GM18873 (cell line): Measurements from ENCODE around the gene KLK8.

ENCODE experiments used
- ATAC-seq: cut with Tn5 transposase; IDR thresholded peaks from one replicate; pipeline ENCODE4 v1.9.1; 2021; ENCODE audit warnings: mild to moderate bottlenecking, moderate library complexity, moderate number of reproducible peaks; ENCODE audit not compliant: unreplicated experiment, low FRiP score

Gene KLK8

DNA sequence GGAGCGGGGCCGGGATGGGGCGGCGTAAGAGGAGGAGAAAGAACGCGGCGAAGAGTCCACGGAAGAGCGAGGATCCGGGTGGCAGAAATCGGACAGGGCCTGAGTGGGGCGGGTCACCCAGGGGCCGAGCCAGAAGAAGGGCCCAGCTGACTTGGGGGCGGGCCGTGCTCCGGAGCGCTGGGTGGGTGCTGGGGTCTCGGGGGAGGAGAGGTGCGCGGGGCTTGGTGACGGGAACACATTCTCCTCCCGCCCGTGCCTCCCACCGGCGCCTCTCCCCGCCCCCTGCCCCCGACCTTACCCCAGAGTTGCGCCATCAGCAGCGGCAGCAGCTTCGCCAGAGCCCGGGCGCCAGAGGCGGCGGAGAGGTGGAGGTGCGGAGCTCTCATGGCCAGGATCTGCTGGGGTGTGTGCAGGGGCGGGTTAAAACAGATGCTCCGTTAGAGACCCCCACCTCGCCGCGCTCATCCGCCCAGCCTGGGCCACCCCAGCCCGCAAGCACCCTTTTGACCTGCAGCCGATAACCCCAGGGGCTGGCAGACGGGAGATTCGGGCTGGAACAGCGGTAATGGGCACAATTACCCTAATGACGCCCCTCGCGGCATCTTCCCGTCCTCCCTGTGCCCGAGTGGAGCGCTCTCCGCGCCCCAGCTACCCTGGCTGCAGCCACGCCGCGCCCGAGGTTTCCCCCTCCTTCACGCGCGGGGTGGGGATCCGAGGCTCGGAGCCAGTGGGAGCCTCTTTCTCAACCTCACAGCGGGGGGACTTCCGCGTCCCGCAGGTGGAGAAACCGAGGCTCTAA is 17.5 kb upstream of the KLK8 start:
- ATAC-seq: no peak

DNA sequence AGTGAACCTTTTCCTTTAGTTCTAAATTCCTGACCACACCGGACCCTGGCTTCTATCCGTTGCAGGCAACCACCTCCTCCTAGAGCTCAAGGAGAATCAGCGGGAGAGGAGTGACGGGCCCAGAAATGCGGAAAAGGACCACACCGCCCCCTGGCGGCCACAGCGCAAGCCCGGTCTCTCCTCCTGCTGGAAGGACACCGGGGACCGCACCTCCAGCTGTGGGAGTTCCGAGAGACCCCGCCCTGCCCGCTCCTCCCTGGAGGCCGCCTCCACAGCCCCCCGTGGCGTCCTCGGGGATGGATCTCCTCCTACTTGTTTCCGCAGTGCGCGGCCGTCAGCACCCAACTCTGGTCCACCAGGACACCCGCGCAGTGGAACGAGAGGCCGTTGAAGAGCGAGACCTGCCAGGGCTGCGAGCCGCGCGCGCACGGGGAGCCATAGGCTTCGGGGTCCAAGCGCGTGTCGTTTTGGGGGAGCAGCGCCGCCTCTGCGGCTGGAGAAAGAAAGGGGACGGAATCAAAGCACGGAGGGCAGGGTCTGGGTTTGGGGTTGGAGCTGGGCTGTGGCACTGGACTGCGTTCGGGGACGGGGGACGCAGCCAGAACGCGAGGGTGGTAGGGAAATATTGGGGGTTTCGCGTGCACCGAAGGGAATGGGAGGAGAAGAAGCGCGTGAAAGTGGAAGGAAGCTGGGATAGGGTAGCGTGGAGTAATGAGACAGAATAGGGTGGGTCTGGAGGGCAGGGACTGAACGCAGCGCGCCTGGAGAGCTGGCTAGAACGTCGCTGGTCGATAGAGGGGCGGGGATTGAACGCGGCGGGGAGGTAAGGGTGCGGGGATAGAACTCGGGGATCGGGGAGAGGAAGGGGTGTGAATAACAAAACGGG is 15.6 kb upstream of the KLK8 start:
- ATAC-seq: no peak

DNA sequence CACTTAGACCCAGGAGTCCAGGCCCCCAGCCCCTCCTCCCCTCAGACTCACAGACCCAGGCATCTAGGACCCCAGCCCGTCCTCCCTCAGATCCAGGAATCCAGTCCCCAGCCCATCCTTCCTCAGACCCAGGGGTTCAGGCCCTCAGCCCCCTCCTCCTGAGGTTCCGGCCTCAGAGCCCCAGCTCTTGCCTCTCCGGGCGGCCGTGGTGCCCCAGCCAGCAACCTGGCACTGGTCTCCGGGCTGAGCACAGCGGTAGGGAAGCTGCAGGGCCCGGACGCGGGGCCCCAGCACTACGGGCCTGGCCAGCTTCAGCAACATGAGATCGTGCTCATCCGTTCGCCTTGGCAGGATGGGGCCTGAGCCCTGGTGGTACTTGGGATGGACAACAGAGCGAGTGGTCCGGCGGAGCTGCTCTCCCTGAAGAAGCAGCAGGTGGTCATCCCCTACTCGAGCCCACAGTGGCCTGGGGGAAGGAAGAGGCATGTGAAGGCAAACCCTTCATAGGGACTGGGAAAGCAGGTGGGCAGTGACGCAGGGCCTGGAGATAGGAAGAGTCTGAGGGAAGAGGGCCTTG is 14.4 kb upstream of the KLK8 start:
- ATAC-seq: no peak

DNA sequence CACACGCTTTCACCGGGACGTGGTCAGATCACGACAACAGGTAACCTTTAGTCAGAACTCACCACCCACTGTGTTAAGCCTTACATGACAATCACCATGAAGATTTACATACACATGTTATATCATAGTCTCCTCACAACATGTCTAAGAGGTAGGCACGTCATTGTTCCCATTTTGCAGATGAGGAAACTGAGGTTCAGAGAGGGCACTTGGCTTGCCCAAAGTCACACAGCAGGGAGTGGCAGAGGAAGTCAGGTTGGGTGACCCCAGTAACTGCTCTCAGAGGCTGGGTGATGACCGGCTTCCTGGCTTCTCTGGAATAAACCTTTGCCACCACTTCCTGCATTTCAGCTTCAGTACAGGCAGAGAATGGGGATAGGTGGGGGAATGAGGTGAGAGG is 12.8 kb upstream of the KLK8 start:
- no peak for ATAC-seq

DNA sequence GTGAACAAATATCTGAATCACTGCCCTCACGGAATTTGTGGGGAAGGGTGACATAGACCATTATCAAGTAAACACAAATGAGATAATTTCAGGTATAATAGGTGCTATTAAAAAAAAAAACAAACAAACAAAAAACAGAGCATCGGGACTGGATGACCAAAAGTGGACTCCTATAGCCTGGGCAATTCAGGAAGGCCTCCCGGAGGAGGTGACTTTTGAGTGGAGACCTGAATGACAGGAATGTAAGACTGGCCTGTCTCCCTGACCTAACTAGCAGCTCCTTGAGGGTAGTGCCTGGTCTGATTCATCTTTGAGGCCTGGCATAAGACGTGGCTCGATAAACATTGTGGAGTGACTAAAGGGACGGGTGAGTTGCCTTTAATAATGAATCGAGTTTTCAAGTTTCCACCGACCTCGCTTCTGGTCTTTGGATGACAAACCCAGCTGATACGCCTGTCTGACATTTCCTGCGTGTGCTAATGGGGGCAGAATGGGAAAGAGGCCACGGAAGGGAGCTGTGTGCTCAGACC is 11.3 kb upstream of the KLK8 start:
- no peak for ATAC-seq

DNA sequence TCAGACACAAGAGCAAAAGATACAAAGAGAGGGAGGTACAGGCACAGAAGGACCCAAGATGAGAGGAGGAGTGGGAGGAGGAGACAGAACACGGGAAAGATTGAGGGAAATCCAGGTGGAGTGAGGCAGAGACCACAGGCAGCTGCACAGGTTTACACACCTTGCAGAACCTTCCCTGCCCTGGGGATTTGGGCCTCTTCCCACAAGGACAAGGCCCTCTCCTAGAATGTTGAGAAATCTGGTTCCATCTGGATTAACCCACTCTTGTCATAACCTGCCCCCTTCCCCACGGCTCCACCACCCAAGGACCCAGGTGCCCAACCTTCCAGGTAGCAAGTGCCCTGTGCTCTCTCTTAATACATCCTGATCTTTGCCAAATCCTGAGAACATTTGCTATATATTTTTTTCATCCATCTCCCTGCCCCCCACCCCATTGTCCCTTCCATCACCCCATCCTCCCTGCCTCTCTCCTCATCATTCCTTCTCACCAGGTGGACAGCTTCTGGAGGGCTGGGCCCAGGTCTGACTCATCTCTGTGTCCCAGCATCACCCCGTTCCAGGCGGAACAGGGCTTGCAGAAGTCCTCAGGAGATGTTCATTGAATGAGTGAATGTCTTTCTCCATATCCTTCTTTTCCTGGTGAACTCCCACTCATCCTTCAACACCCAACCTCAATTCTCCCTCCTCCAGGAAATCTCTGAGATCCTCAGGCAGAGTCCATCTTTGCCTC is 8.8 kb upstream of the KLK8 start:
- no peak for ATAC-seq

DNA sequence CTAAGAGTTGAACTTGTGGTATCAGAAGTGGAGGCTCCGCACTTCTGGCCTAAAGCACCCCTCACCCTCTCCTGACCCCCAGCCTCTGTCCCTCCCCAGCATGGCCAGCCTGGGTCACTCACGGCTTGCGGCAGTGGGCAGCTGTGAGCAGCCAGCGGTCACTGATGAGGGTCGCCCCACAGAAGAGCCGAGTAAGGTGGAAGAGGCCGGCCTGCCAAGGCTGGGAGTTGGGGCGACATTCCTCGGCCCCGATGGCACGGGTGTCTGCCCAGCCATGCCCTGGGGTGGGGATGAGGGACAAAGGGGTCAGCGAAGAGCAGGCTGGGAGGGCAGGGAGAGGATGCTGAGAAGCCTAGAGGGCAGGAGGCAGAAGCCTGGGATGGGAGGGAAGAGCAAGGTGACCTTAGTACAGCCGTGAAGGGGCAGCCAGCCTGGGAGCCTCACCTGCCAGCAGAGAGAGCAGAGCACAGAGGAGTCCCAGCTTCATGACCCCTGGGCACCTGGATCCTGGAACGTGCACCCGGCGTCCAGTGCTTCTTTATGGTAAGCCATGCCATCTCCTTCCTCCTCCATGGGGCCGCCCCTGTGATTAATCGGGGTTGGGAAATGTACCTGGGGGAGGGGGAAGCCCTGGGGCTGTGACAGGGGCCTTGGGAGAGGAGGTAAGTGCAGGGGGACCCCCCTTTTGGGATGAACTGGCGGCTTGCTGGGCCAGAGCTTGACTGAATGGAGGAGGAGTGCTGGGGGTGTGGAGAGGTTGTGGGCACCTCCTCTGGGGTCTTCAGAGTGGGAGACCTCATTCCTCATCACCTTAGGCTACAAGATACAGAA is 7.9 kb upstream of the KLK8 start:
- no peak for ATAC-seq

DNA sequence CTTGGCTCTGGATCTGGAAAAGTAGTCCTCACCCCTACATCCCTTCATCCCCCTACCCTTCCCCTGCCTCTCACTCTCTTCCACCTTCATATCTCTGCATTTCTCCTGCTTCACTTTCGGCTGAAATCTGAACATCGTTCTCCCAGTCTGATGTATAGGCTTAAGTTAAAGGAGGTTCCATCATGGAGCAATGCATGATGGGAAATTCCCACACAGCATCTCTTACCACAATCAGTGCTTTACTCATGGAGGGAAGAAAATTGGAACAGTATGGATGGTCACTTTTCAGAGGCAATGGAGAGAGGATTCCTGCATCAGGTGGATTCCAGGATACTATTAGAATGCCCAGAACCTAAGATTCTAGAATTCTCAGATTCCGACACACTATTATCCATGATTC is 6.1 kb upstream of the KLK8 start:
- ATAC-seq: no peak

DNA sequence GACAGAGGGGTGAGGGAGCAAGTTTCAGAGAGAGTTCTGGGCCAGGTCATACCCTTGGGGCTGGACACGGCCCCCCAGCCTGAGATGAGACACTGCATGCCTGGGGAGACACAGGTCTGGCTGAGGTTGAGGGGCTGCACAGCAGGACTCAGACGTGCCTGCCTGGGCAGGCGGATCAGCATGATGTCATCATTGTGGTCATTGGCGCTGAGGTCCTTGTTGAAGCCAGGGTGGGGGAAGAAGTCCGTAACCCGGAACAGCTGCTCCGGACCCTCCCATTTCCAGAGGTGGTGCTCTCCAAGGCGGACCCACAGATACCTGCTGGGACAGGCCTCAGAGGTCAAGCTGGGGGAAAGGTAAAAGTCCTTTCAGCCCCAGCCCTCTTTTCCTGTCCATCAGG is 5.0 kb upstream of the KLK8 start:
- no peak for ATAC-seq

DNA sequence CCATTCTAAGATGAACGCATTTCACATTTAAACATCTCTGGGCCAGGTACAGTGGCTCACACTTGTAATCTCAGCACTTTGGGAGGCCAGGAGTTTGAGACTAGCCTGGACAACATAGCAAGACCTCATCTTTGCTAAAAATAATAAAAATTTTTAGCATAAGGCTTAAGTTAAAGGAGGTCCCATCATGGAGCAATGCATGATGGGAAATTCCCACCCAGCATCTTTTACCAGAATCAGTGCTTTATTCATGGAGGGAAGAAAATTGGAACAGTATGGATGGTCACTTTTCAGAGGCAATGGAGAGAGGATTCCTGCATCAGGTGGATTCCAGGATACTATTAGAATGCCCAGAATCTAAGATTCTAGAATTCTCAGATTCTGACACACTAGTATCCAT is 3.8 kb upstream of the KLK8 start:
- ATAC-seq: no peak

DNA sequence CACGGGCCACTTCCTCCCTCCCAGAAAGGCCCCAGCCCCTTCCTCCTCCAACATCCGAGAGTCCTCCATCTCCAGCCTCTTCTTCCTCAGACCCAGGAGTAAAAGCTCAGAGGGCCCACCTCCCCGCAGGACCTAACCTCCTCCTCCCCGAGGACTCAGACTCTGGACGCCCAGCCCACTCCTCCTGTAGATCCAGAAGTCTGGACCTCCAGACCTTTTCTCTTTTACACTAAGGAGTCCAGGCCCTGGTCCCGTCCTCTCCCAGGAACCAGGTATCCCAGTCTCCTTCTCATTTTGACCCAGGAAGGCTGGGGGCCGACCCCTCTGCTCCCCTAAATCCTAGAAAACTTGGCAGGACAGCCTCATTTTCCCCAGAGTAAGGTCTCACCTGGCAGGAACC is 1.9 kb upstream of the KLK8 start:
- ATAC-seq: no peak

DNA sequence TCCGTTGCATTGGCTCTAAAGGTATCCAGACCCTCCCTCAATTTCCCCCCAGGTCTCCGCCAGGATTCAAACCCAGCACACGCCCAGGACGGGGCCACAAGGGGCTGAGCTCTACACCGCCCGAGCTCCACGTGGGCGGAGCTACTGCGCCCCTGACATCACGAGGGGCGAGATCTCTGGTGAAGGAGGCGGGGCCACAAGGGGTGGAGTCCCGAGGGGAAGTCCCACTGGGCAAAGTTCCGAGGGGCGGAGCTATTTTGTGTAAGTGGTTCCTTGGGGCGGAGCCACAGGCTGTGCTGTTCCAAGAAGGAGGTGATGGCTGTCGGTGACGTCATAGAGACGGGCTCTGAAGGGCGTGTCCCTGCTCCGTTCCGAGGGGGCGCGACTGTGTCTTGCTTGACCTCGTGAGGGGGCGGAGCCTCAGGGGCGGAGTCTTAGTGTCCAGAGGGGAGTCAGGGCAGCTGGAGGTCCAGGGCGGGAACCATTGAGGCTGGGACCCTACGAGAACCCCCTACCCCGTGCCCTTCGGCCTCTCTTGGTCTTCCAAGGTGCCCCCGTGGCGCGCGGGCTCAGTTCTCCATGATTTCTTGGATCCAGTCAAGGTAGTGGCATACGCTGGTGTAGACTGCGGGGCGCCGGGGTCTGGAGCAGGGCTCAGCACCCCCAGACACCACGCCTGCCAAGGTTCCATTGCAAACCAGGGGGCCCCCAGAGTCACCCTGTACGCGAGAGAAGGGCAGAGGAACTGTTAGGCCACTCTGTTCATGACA is 1.3 kb upstream of the KLK8 start:
- ATAC-seq: no peak

DNA sequence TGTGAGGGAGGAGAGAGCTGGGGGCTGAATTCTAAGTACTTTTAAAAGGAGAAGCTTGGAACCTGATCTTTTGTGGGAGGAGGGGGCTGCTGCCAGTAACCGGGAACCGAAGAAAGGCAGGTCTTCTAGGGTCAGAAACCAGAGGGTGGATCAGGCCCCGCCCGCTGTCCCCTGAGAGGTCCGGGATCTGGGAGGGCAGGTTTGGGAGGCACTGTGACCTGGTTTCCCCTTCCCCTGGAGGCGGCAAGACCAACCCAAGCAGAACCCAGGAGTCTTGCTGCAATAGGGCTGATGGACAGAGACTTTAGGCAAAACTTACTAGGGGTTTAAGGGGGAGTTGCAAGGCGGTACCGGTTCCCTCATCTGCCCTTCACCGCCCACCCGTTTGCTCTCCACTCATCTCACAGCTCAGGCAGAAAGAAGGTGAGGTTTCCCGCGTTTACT is 707 bp upstream of the KLK8 start:
- ATAC-seq: no peak

DNA sequence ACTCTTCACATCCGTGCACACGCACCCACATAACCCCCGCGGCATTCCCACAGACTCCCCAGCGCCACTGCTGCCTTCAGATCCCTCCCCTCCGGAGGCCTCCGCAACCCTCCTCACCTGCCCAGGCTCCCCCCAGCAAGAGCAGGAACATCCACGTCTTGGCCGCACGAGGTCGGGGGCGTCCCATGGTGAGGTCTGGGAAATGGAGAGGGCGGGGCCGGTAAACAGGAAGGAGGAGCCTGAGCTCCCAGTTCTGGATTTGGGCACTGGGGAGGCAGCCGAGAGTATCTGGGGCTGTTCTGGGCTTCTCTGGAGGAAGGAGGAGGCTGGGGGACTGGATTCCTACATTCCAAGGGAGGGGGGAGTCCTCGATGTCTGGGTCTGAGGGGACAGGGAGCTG is 423 bp downstream of the KLK8 start:
- no peak for ATAC-seq

DNA sequence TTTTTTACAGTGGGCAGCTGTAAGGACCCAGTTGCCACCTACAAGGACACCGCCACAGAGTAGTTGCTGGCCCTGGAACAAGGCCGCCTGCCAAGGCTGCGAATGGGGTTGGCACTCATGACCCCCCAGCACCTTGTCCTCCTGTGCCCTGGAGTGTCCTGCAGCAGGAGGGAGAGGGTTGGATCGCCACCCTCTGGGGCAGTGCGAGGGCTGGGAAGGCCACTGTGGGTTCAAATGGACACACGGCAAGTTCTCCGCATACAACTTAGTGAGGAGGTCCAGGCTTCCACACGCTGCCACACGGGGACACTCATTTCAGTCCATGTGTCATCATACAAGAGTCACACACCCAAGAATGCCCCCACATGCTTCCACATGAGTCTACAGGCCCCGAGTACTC is 978 bp downstream of the KLK8 start:
- no peak for ATAC-seq

DNA sequence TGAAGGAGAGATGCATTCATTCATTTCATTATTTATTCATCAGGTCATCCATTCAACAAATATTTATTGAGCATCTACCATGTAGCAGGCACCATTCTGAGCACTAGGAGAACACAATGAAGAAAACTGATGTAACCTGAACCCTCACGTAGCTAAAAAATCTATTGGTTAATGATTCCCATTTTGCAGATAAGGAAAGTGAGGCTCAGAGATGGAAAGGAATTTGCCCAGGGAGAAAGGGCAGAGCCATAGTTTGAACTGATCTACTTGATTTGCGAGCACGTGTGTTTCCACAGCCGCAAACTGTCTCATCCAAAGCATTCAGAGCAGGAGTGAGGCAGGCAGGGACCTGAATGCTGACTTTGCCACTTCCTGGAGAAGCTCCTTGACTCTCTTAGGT is 2.7 kb downstream of the KLK8 start:
- ATAC-seq: no peak

DNA sequence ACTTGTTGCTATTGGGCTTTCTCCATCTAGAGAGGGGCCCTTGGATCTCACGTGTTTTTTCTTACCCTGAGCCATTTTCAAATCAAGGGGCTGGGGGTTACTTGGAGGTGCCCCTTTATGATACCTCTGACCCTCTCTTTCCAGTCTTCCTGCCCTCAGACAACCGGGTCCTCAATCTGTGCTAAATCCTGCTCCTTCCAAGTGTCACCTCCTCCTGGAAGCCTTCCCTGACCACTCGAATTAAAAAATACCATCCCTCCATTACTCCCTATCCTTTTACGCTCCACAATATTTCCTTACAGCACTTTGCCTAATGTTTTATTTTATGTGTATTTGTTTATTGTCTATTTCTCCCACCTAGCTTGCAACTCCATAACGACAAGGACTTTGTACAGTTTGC is 3.3 kb downstream of the KLK8 start:
- ATAC-seq: no peak

DNA sequence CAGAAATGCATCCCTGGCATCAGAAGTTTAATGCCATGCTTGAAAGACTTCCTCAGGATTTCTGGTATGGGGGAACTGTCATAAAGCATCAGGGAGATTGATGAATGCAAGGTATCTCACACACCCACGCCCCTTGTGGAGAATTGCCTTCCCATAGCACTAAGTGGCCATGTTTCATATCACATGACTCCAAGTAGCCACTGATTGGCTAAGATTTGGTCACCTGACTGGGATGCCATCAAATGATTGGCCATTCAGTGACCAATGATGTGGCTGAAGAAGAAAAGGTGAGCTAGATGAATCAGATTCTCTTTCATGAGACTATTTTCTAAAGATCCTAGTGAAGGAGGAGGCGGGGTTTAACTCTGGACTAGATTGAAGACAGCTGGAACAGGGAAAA is 7.3 kb downstream of the KLK8 start:
- no peak for ATAC-seq

DNA sequence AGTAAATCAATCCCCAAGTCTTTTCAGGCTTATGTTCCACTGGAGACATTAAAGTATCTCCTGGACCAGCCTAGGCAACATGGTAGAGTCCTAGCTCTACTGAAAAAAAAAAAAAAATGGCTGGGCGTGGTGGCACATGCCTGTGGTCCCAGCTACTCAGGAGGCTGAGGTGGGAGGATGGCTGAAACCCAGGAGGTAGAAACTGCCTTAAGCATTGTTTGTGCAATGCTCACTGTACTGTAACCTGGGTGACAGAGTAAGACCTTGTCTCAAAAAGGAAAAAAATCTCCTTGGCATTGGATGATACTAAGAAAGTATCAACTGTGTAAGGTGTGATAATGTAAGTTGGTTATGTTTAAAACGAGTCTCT is 8.8 kb downstream of the KLK8 start:
- ATAC-seq: no peak
